ENCODE data around the gene ATG12. TPM values are rescaled to one million over a fixed set of nuclear protein-coding genes. Genes with fewer than 3 reads are reported as not detected.

The ATG12 gene
- total RNA-seq, 1 donor from 2014 or later = 67.3 TPM

GRCh38 chr5:115875447-115875846 lies 34.1 kb upstream of the ATG12 start:
- DNase-seq = no peak
- Mint-ChIP-seq H3K9me3 (ENCODE audit: unreplicated experiment) (no peaks in the 10 kb centered on the region), H3K27me3 (ENCODE audit: unreplicated experiment) (no peaks in the 10 kb centered on the region), H3K4me1 (ENCODE audit: low read depth, unreplicated experiment) (peaks cover 3% of the 10 kb centered on the region), H3K4me3 (ENCODE audit: unreplicated experiment) (no peak overlapping the region), H3K36me3 (ENCODE audit: unreplicated experiment) (peaks cover 10% of the 10 kb centered on the region), H3K27ac (ENCODE audit: unreplicated experiment) (no peak overlapping the region)
- TF ChIP-seq, protein P1, sequence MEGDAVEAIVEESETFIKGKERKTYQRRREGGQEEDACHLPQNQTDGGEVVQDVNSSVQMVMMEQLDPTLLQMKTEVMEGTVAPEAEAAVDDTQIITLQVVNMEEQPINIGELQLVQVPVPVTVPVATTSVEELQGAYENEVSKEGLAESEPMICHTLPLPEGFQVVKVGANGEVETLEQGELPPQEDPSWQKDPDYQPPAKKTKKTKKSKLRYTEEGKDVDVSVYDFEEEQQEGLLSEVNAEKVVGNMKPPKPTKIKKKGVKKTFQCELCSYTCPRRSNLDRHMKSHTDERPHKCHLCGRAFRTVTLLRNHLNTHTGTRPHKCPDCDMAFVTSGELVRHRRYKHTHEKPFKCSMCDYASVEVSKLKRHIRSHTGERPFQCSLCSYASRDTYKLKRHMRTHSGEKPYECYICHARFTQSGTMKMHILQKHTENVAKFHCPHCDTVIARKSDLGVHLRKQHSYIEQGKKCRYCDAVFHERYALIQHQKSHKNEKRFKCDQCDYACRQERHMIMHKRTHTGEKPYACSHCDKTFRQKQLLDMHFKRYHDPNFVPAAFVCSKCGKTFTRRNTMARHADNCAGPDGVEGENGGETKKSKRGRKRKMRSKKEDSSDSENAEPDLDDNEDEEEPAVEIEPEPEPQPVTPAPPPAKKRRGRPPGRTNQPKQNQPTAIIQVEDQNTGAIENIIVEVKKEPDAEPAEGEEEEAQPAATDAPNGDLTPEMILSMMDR (IDR thresholded peaks at IDR 0.05; ENCODE audit: partially characterized antibody, unreplicated experiment) = no peak

DNA sequence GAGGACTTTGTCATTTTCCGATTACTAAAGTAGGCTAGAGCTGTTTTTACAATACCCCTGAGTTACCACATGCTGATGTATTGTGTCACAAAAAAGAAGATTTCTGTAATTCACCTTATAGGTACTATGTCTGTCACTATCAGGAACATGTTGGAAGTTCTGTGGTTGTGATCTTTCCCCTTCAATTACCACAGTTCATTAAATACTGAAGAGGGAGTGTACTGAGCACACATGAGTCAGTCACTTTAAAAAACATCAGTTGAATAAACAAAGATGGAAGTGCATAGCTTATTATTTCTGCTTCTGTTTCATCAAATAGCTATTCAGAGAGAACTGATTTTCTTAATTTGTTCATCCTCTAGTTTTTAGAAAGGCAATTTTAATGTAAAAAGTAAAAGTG lies 32.0 kb upstream of the ATG12 start:
- no peak overlapping the region for H3K4me3 Mint-ChIP-seq (ENCODE audit: unreplicated experiment)
- DNase-seq = no peak
- TF ChIP-seq, protein P1 (IDR thresholded peaks at IDR 0.05; ENCODE audit: partially characterized antibody, unreplicated experiment) = no peak
- H3K4me1 Mint-ChIP-seq (ENCODE audit: low read depth, unreplicated experiment) = peaks cover 4% of the 10 kb centered on the region
- H3K9me3 Mint-ChIP-seq (ENCODE audit: unreplicated experiment) = no peaks in the 10 kb centered on the region
- no peaks in the 10 kb centered on the region for H3K36me3 Mint-ChIP-seq (ENCODE audit: unreplicated experiment)
- H3K27ac Mint-ChIP-seq (ENCODE audit: unreplicated experiment) = no peak overlapping the region
- H3K27me3 Mint-ChIP-seq (ENCODE audit: unreplicated experiment) = no peaks in the 10 kb centered on the region

DNA sequence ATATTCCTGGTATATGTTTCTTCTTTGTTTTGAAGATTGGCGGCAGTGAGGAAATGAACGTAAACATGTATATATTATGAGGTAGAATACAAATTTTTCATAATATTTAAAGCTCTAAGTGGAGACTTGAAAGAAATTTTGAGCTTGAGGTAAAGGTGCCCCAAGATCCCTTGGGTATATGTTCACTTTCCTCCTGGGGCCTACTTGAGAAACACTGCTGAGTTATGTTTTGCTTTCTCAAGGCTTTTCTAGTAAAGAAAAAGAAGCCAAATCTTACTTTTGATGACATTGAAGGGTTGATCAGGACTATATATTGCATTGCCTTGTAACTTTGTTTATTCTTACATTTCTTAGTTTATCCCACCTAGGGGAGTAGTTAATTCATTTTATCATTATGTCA lies 31.1 kb upstream of the ATG12 start:
- Mint-ChIP-seq H3K27ac (ENCODE audit: unreplicated experiment) (no peak overlapping the region), H3K27me3 (ENCODE audit: unreplicated experiment) (no peaks in the 10 kb centered on the region), H3K9me3 (ENCODE audit: unreplicated experiment) (no peaks in the 10 kb centered on the region), H3K4me3 (ENCODE audit: unreplicated experiment) (no peak overlapping the region), H3K4me1 (ENCODE audit: low read depth, unreplicated experiment) (peaks cover 4% of the 10 kb centered on the region), H3K36me3 (ENCODE audit: unreplicated experiment) (no peaks in the 10 kb centered on the region)
- TF ChIP-seq, protein P1 (IDR thresholded peaks at IDR 0.05; ENCODE audit: partially characterized antibody, unreplicated experiment) = no peak
- no peak for DNase-seq

DNA sequence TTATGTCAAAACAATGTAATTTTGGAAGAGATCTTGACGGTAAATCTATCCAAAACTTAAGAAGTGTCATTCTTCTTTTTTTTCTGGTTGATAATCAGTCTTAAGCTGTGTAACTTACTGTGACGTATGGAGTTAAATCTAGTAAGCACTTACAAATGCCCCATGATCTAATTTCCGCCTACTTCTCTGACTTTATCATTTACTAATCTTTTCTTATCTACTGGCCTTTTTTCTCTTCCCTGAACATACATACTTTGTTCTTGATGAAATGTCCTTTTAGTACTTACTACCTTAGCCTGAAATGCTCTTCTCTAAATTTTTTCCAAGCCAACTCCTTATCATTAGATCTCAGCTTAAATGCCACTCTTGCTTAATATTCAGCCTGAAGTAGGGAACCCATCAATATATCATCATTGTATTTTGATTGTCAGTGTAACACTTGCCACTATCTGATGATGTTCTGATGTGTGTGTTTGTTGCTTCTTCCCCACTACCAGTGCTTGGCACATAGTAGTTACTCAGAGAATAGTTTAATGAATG lies 28.0 kb upstream of the ATG12 start:
- Mint-ChIP-seq H3K4me3 (ENCODE audit: unreplicated experiment) (no peak overlapping the region), H3K4me1 (ENCODE audit: low read depth, unreplicated experiment) (peaks cover 5% of the 10 kb centered on the region), H3K36me3 (ENCODE audit: unreplicated experiment) (no peaks in the 10 kb centered on the region), H3K27me3 (ENCODE audit: unreplicated experiment) (no peaks in the 10 kb centered on the region), H3K9me3 (ENCODE audit: unreplicated experiment) (no peaks in the 10 kb centered on the region), H3K27ac (ENCODE audit: unreplicated experiment) (no peak overlapping the region)
- no peak for DNase-seq
- TF ChIP-seq, protein P1 (IDR thresholded peaks at IDR 0.05; ENCODE audit: partially characterized antibody, unreplicated experiment) = no peak

GRCh38 chr5:115859378-115859777 lies 18.0 kb upstream of the ATG12 start:
- no peak for DNase-seq
- TF ChIP-seq, protein P1 (IDR thresholded peaks at IDR 0.05; ENCODE audit: partially characterized antibody, unreplicated experiment) = no peak
- Mint-ChIP-seq H3K27ac (ENCODE audit: unreplicated experiment) (no peak overlapping the region), H3K9me3 (ENCODE audit: unreplicated experiment) (no peaks in the 10 kb centered on the region), H3K27me3 (ENCODE audit: unreplicated experiment) (no peaks in the 10 kb centered on the region), H3K36me3 (ENCODE audit: unreplicated experiment) (no peaks in the 10 kb centered on the region), H3K4me3 (ENCODE audit: unreplicated experiment) (no peak overlapping the region), H3K4me1 (ENCODE audit: low read depth, unreplicated experiment) (peaks cover 2% of the 10 kb centered on the region)
